Measurements from ENCODE around the gene KCNJ11. TPM values are rescaled to one million over a fixed set of nuclear protein-coding genes. Genes with fewer than 3 reads are reported as not detected.

Gene KCNJ11
- total and polyA plus RNA-seq, 2 experiments from 2014 or later, result 0.31 to 10.5 TPM

DNA sequence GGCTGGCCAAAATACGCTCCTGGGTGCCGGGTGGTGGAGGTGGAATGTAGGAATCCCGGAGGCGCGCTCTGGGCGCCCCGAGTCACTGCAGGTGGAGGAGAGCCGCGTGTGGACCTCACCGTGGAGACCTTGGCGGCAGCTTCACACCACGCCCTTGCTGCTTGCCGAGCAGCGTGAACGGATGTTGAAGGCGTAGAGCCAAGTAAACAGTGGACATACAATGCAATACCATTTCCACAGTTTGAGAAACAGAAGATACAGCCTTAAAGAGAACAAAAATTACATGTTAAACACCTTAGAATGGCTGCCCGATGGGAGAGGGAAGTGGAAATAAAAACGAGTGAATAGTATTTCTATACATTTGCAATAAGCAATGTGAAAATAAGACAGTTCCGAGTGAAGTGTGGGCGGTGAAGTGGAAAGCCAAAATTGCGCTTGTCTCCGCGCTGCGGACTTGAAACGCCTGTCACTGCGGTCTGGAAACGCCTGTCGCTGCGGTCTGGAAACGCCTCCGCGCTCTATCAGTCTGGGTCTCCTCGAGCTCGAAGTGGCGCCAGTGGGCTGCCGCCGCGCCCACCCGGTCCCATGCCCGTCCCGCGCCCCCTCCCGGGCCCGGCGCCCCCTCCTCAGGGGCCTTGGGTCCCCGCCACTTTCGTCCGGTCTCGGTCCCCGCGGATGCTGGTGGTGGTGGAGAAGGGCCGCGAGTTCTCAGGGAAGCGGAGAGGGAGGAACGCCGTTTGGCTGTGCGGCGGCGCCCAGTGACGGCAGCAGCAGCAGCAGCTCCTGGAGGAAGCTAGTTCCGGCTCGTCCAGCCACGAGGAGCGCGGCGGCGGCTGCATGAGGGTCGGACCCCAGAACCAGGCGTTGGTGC, 35.3 kb downstream of the KCNJ11 start:
- peak overlapping the region; percentile 92 for H3K27ac ChIP-seq
- H3K27me3 ChIP-seq, result peaks cover 8% of the 10 kb centered on the region
- 1% methylated on average over 69 of the region's 69 CpGs for WGBS (ENCODE audit: low lambda C conversion rate, missing lambda C conversion rate)
- H2AFZ ChIP-seq, result peak overlapping the region; percentile 76
- DNase-seq (ENCODE audit: low spot score), result peak; percentile 89
- H3K79me2 ChIP-seq, result peaks cover 3% of the 10 kb centered on the region
- no peaks in the 10 kb centered on the region for H3K9me3 ChIP-seq (ENCODE audit: low read depth)
- H3K4me1 ChIP-seq (ENCODE audit: insufficient read depth), result peaks cover 5% of the 10 kb centered on the region
- H3K9me2 ChIP-seq (replicated peaks; ENCODE audit: insufficient read depth), result no peaks in the 10 kb centered on the region
- H4K20me1 ChIP-seq (ENCODE audit: insufficient read depth, poor library complexity, severe bottlenecking), result no peaks in the 10 kb centered on the region
- TF ChIP-seq EZH2phosphoT487 (IDR thresholded peaks at IDR 0.05; ENCODE audit: low read depth, severe bottlenecking, unreplicated experiment) (no peak), EZH2 (IDR thresholded peaks at IDR 0.05; ENCODE audit: borderline replicate concordance) (no peak)
- TF ChIP-seq, protein P1, sequence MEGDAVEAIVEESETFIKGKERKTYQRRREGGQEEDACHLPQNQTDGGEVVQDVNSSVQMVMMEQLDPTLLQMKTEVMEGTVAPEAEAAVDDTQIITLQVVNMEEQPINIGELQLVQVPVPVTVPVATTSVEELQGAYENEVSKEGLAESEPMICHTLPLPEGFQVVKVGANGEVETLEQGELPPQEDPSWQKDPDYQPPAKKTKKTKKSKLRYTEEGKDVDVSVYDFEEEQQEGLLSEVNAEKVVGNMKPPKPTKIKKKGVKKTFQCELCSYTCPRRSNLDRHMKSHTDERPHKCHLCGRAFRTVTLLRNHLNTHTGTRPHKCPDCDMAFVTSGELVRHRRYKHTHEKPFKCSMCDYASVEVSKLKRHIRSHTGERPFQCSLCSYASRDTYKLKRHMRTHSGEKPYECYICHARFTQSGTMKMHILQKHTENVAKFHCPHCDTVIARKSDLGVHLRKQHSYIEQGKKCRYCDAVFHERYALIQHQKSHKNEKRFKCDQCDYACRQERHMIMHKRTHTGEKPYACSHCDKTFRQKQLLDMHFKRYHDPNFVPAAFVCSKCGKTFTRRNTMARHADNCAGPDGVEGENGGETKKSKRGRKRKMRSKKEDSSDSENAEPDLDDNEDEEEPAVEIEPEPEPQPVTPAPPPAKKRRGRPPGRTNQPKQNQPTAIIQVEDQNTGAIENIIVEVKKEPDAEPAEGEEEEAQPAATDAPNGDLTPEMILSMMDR (IDR thresholded peaks at IDR 0.05; ENCODE audit: poor library complexity), result no peak
- H3K4me3 ChIP-seq, result peak overlapping the region; percentile 54
- no peaks in the 10 kb centered on the region for H3K36me3 ChIP-seq (replicated peaks; ENCODE audit: insufficient read depth, low read depth)
- H3K4me2 ChIP-seq, result peak overlapping the region; percentile 94

DNA sequence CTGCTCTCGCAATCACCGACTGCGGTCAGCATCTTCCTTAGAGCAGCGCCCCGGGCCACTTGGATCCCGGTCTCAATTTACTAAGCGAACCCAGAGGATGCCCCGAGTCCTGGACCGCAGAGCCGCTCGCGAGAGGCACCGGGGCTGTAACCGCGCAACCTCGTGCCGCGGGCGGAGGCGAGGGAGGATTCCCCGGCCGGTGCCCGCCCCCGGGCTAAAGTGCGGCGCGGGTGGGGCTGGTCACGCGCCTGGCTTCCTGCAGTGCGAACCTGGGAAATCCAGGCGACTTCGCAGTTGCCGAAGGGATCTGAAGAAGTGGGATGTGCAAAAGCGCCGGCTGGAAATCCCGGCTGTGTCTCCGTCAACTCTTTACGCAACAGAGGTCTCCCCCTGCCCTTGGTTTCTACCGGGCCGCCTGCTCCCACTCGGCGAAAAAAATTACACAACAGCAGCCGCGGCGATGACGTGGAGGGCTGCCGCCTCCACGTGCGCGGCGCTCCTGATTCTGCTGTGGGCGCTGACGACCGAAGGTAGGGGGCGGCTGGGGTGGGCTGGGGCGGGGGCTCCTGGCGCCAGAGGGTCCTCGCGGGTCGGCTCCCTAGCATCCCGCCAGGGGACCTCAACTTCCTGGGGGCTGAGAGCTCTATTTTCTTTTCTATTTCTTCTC, 36.8 kb downstream of the KCNJ11 start, which contains the start of gene NCR3LG1:
TSS of gene NCR3LG1 (plus strand) at position 291 of the 667 bp plus-strand sequence. CDS start at position 461, 170 bp downstream.
- H3K4me2 ChIP-seq, result peak within 1 kb of the TSS; percentile 94
- H4K20me1 ChIP-seq (ENCODE audit: insufficient read depth, poor library complexity, severe bottlenecking), result no peaks in the 10 kb centered on the region
- peaks cover 8% of the 10 kb centered on the region for H3K27me3 ChIP-seq
- DNase-seq (ENCODE audit: low spot score), result peak; percentile 86
- no peaks in the 10 kb centered on the region for H3K9me2 ChIP-seq (replicated peaks; ENCODE audit: insufficient read depth)
- H3K4me3 ChIP-seq, result peak within 1 kb of the TSS; percentile 54
- TF ChIP-seq EZH2 (IDR thresholded peaks at IDR 0.05; ENCODE audit: borderline replicate concordance), result no peak
- TF ChIP-seq, protein P1 (IDR thresholded peaks at IDR 0.05; ENCODE audit: poor library complexity), result no peak
- no peak for TF ChIP-seq EZH2phosphoT487 (IDR thresholded peaks at IDR 0.05; ENCODE audit: low read depth, severe bottlenecking, unreplicated experiment)
- H3K4me1 ChIP-seq (ENCODE audit: insufficient read depth), result peaks cover 5% of the 10 kb centered on the region
- WGBS (ENCODE audit: low lambda C conversion rate, missing lambda C conversion rate), result 2% methylated on average over 61 of the region's 61 CpGs
- no peaks in the 10 kb centered on the region for H3K36me3 ChIP-seq (replicated peaks; ENCODE audit: insufficient read depth, low read depth)
- peak within 1 kb of the TSS; percentile 76 for H2AFZ ChIP-seq
- peak within 1 kb of the TSS; percentile 92 for H3K27ac ChIP-seq
- H3K79me2 ChIP-seq, result peaks cover 3% of the 10 kb centered on the region
- H3K9me3 ChIP-seq (ENCODE audit: low read depth), result no peaks in the 10 kb centered on the region

DNA sequence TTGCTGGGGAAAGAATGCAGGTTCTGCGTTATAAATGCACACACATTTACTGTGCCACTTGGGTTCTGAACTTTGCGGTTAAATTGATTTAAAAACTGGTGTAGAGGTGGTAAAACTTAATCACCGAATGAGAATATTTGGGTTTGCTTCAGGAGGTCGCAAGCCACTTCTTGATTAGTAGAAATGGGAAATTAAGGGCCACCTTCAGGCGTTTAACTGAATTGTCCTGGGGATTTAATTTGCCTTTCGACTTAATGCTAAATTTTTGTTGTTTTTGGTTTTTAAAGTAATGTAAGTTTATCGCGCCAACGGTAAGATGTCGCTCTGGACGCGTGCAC, 37.3 kb downstream of the KCNJ11 start:
- H2AFZ ChIP-seq, result peak overlapping the region; percentile 76
- no peak overlapping the region for H3K27ac ChIP-seq
- peak overlapping the region; percentile 94 for H3K4me2 ChIP-seq
- H3K9me3 ChIP-seq (ENCODE audit: low read depth), result no peaks in the 10 kb centered on the region
- WGBS (ENCODE audit: low lambda C conversion rate, missing lambda C conversion rate), result 25% methylated on average over 12 of the region's 12 CpGs
- peaks cover 3% of the 10 kb centered on the region for H3K79me2 ChIP-seq
- DNase-seq (ENCODE audit: low spot score), result no peak
- H3K36me3 ChIP-seq (replicated peaks; ENCODE audit: insufficient read depth, low read depth), result no peaks in the 10 kb centered on the region
- peak overlapping the region; percentile 54 for H3K4me3 ChIP-seq
- H3K4me1 ChIP-seq (ENCODE audit: insufficient read depth), result peaks cover 5% of the 10 kb centered on the region
- H4K20me1 ChIP-seq (ENCODE audit: insufficient read depth, poor library complexity, severe bottlenecking), result no peaks in the 10 kb centered on the region
- peaks cover 8% of the 10 kb centered on the region for H3K27me3 ChIP-seq
- no peaks in the 10 kb centered on the region for H3K9me2 ChIP-seq (replicated peaks; ENCODE audit: insufficient read depth)
- TF ChIP-seq, protein P1 (IDR thresholded peaks at IDR 0.05; ENCODE audit: poor library complexity), result peak; percentile 18
- TF ChIP-seq EZH2 (IDR thresholded peaks at IDR 0.05; ENCODE audit: borderline replicate concordance) (no peak), EZH2phosphoT487 (IDR thresholded peaks at IDR 0.05; ENCODE audit: low read depth, severe bottlenecking, unreplicated experiment) (no peak)
